Activated CD8-positive, alpha-beta T cell treated with anti-CD3 and anti-CD28 coated beads, Interleukin-2, amount 10 ng/mL, durations not matched to agents 7 days and 5 days (primary cell): ENCODE results near the gene ZNF496. TPM values are rescaled to one million over a fixed set of nuclear protein-coding genes. Genes with fewer than 3 reads are reported as not detected.

Source experiments
- ATAC-seq: fragments of 150-1000 bp; cut with Tn5 transposase; one replicate; pipeline ENCODE4 v1.10.0; 2021; ENCODE audit warnings: moderate library complexity
- CTCF ChIA-PET: fragments of 350-600 bp; sonication (Branson Sonifier 250); formaldehyde crosslinking; loops from one replicate; lab custom pipeline; 2021; ENCODE audit warnings: antibody characterized with exemption; lab: Charles Lee
- POLR2A ChIA-PET: fragments of 350-600 bp; sonication (Branson Sonifier 250); formaldehyde crosslinking; loops from one replicate; lab custom pipeline; 2021; ENCODE audit warnings: antibody characterized with exemption; lab: Charles Lee
- DNase-seq: peaks from one replicate; pipeline ENCODE4 v3.0.0-alpha.2; 2020
- H3K27ac Mint-ChIP-seq: one replicate; pipeline ENCODE4 v1.8.0; 2021; ENCODE audit warnings: mild to moderate bottlenecking, mixed read lengths
- H3K27me3 Mint-ChIP-seq: one replicate; pipeline ENCODE4 v1.8.0; 2021; ENCODE audit warnings: low read depth, mixed read lengths
- H3K36me3 Mint-ChIP-seq: one replicate; pipeline ENCODE4 v1.8.0; 2021; ENCODE audit warnings: low read depth, mixed read lengths
- H3K4me1 Mint-ChIP-seq: one replicate; pipeline ENCODE4 v1.8.0; 2021; ENCODE audit warnings: low read depth, mixed read lengths
- H3K4me3 Mint-ChIP-seq: one replicate; pipeline ENCODE4 v1.8.0; 2021; ENCODE audit warnings: mild to moderate bottlenecking, mixed read lengths
- H3K9me3 Mint-ChIP-seq: one replicate; pipeline ENCODE4 v1.8.0; 2022; ENCODE audit warnings: mixed read lengths; ENCODE audit not compliant: insufficient read depth
- total RNA-seq, 2 experiments: library from RNA; stranded (reverse); gene quantifications; one replicate each; pipeline ENCODE4 v1.2.3, GENCODE V29; 2021

ZNF496 gene
- total RNA-seq, 2 experiments from 2014 or later = 20.5 to 22.0 TPM

- ChIA-PET POLR2A (no interaction called here), CTCF (no interaction called here)
- Mint-ChIP-seq H3K4me3 (no peak overlapping the region), H3K27me3 (no peaks in the 10 kb centered on the region), H3K9me3 (peaks cover 18% of the 10 kb centered on the region), H3K4me1 (no peaks in the 10 kb centered on the region), H3K36me3 (no peaks in the 10 kb centered on the region), H3K27ac (no peak overlapping the region)
- no peak for ATAC-seq
- no peak for DNase-seq
These were observed 84.1 kb downstream of the ZNF496 start for GRCh38 chr1:247247568-247247967.

Other genes starting within 250 kb of the ZNF496 start
- 10 to 100 TPM in 1 of 2 experiments, 1 to 10 TPM in 1; 9.5 to 10.3 TPM for gene ZNF669, start 227.5 kb downstream of the ZNF496 start, total RNA-seq
- 10 to 100 TPM; 29.1 to 32.4 TPM for gene ZNF124, start 159.8 kb downstream of the ZNF496 start, total RNA-seq
- not detected for gene VN1R5, start 75.8 kb downstream of the ZNF496 start, total RNA-seq
- 1 to 10 TPM; 4.5 to 4.7 TPM for gene NLRP3, start 84.3 kb upstream of the ZNF496 start, total RNA-seq
- not detected for gene OR2B11, start 126.2 kb upstream of the ZNF496 start, total RNA-seq
- gene OR2C3, start 204.6 kb upstream of the ZNF496 start, total RNA-seq = not detected
- gene GCSAML, start 217.3 kb upstream of the ZNF496 start, total RNA-seq = not detected